GM18951 (cell line): Measurements from ENCODE around the gene PDGFD.

Experiments used
- POLR2A ChIP-seq: IDR thresholded peaks from 4 replicates; pipeline ENCODE4 v1.6.1; 2011; ENCODE audit warnings: mild to moderate bottlenecking; ENCODE audit not compliant: insufficient read length, insufficient read depth; ENCODE audit errors: extremely low read depth
- in situ Hi-C: fragments of 300-500 bp; cut with MboI; formaldehyde crosslinking; loops from one replicate; pipeline ENCODE4 v1.12.0; 2022; ENCODE audit warnings: low sequenced_read_pairs, mixed read lengths, inconsistent platforms; ENCODE audit not compliant: unreplicated experiment

PDGFD gene

DNA sequence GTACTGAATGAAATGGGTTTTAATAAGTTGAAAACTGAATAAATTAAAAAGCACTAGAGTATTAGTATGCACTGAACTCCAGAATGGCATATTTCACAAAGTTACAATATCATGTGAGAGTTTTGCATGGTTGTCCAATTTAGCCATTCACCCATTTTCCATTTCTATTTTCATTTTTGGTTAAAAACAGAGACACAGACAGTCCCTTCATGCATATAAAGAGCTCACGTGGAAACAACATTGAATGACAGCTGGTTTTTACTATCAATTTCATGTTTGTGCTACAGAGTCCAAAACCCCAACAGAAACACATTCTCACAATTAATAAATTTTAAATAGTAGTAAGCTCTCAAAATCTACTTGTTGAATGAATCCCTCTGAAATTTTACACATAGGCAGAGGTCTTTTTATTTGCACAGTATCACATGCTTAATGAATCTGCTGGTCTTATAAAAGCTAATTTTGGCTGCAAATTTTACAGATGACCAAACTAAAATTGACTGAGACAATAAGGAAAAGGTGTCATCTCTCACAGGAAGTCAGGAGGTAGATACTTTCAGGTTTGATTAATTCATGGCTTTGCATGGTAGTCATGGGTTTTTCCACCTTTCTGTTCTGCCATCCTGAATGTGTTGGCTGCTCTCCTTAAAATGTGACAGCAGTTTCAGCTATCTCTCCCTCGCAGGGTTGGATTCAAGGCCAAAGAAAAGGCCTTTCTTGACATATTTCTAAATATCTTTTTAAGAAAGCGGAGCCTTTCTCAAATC, 148.1 kb downstream of the PDGFD start:
- in situ Hi-C loops: no loop called here
- TF ChIP-seq POLR2A: no peak

DNA sequence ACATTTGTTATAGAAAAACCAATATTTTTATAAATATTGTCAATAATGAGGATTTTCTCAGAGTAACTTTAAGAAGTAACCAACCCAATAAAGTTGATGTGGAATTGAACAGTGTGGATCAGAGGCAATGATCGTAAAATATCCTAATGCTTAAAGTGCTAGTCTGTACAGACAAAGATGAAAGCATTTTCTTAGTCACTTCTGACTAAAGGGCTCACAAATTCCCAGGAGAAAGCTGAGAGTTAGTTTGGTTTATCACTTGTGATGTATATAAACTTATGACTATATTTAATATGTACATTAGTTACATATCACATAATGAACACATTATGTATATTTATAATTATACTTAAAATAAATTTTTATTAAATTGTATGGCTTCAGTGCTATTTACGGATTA, 152.9 kb downstream of the PDGFD start:
- in situ Hi-C loops: no loop called here
- TF ChIP-seq POLR2A: no peak

DNA sequence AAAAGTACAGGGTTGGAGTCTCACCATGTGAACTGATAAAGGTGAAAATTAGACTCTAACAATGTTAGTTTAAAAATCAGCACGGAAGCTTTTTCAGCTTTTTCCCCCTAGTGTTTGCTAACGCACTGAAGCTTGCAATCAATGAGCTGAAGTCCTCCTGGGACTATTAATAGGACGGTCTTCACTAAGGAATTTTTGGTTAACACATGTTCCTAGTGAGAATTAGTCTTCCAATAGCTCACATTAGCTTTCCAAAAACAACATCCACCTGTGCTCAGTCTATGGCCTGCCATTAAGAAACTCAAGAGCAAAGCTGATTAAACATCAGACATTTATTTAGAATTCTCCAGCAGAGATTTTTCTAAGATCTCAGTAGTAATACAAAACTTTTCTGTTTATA, 154.2 kb downstream of the PDGFD start:
- in situ Hi-C loops: no loop called here
- TF ChIP-seq POLR2A: no peak

DNA sequence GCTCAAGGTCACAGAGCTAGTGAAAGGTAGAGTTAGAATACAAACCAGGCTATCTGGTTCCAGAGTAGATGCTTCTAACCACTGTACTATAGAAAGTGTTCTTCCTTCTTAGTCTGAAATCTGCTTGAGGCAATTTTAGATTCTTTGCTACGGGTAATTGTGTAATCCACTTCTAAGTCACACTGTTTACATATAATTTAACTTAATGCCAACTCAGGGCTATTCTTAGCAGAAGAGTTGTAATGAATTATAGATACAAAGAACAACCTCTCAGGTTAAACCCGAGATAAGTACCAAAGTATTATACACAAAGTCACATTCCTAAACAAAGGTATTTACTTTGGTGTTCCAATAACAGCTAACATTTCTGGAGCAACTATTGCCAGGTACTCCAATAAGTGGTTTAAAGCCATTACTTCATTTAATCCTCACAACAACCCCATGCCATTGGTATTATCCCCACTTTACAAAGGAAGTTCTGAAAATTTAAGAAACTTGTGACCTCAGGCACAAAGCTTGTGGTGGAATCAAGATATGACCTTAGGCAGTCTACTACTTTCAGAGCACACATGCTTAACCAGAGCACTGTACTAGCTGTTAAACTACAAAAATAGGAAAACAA, 158.6 kb downstream of the PDGFD start:
- no peak for TF ChIP-seq POLR2A
- in situ Hi-C loops: no loop called here

DNA sequence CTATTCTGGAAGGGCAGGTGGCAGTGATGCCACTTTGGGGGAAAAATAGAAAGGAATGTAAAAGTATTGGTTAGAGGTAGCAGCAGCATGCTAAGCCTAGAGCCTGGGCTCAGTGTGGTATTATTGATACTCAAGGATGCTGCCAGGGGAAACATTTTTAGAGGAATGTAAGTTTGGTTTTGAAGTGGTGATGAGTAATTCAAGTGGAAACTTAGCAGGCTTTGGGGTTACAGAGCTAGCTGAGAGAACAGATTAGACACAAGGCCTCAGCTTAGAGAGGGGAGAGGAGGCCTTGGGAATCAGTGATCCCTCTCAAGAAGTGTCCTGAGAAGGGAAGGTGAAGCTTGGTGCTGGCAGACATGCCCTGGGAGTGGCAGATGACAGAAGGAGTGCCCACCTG, 160.5 kb downstream of the PDGFD start:
- no peak for TF ChIP-seq POLR2A
- in situ Hi-C loops: no loop called here

DNA sequence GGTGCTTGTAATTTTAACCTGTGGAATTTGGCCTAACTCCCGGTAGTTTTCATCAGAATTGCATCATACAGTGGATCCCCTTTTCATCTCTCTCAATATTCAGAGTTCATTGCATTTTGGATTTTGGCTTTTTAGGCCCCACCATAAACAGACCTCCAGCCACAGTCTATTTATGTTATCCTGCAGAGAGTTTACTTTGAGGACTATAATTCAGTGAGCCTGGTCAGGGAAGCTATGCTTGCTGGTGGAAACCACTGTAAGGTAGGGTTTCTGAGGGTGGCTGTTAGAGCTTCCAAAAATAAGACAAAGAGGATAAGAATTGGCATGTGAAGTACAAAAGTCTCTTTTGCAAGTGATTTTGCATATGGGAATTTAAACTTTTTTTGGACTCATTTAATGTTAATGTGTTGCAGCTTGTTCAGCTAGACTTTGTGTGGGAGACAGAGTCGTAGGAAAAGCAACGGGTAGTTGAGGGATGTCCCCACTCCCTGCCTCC, 162.3 kb downstream of the PDGFD start:
- TF ChIP-seq POLR2A: no peak
- in situ Hi-C loops: no loop called here

DNA sequence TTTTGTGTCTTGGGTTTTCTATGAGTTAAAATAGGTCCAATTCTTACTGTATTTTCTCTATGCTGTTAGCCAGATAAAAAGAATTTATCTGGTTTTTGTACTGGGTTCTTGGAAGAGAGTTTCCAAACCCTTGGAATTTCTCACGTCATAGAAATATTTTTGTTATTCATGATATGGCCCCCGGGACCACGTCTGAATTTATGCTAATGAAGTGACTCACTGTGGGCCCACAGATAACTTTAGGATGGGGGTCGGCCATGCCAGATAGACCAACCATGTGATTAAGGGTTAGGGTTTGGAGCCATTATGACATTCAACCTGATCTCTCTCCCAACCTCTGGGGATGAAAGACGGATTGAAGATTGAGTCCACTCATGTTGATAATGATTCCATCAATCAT, 163.1 kb downstream of the PDGFD start:
- no peak for TF ChIP-seq POLR2A
- in situ Hi-C loops: no loop called here

DNA sequence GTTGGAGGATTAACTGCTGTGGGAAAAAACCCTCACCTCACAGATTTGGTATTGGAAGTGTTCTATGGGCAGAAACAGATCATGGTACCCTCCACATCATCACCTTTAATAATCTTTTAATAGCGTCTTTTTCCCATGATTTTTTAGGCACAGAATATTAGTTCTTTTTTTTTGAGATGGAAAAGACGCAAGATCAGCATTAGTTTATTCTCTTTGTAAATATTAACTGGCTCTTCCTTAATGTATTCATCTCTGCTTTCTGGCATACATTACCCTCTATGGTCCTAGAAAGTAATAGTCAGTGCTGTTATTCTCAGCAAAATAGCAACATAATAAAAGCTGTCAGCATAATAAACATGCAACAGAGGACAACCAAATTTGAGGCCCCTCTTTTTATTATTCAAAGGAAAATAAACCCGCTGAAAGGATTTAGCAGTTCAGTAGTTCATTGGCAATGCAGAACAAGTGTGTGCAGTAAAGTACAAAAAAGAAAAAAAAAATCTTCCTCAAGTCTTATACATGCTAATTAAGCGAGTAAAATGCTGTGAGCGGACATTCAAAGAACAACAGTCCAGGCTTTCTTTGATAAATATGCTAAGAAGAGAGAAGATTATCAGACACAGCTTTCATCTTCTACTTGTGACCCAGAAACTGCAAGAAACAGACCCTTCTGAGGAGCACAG, 165.0 kb downstream of the PDGFD start:
- in situ Hi-C loops: no loop called here
- no peak for TF ChIP-seq POLR2A

DNA sequence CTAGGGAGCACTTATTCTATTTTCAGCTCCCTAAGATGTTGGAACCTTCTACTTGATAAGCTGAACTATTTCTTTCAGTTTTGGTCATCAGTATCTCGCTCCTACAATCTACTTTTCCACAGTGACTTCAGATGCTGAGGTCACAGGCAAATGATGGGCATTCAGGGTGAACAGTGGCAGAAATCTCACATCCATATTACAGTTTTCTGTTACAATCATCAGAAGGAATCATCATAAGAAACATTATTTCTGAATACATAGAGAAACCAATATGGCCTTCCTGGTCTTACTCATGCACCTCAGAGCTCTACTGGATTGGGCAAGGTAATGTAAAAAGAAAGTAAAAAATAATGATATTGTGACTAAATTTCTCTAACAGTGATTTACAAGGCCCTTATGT, 166.9 kb downstream of the PDGFD start:
- no peak for TF ChIP-seq POLR2A
- in situ Hi-C loops: no loop called here

DNA sequence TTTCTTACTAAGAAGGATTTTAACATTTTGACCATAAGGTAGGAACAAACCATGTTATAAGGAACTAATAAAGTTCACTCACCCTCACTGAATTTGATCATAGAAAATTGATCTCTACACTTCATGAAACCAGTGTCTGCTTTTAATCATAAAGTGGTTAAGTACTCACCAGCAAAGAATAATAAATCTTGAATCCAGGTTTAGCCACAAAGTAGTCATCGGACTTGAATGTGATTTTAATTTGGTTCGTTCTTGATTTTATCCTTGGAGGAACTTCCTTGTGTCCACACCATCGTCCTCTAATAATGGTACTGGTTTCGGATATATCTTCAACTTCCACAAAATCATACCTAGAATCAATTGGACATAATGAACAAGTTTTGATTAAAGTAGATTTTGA, 168.1 kb downstream of the PDGFD start:
- in situ Hi-C loops: no loop called here
- TF ChIP-seq POLR2A: no peak

DNA sequence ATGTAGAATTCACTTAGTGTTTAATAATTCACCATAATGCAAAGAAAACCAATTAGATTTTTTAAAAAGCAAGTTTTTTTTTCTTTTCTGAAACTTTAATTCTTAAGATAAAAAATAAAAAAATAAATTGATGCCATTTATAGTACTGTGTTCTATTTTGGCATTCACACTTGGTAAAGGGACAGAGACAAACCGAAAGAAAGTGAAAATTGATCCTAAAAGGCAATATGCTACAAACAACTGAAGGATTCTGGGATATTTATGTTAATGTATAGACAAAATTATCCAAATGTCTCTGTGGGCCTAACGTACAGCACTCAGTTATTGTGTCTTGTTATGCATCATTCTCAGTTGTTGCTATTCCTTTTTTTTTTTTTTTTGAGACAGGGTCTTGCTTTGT, 169.4 kb downstream of the PDGFD start:
- in situ Hi-C loops: no loop called here
- TF ChIP-seq POLR2A: no peak

DNA sequence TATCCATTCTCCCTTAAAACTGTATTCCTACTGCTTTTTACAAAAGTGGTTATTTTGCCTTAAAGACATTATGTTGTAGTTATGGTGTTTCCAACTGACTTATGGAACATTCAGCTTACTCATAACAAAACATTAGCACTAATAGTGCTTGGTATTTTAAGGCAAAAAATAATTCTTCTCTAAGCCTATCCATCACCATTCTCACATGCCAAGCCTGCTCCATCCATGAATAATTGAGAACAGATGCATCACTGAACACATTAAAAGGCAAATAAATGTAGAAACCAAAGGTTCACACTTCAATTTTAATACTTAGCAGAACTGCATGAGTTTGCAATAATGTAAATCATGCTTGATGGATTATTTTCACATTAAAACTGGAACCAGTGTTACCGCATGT, 169.9 kb downstream of the PDGFD start:
- TF ChIP-seq POLR2A: no peak
- in situ Hi-C loops: no loop called here

DNA sequence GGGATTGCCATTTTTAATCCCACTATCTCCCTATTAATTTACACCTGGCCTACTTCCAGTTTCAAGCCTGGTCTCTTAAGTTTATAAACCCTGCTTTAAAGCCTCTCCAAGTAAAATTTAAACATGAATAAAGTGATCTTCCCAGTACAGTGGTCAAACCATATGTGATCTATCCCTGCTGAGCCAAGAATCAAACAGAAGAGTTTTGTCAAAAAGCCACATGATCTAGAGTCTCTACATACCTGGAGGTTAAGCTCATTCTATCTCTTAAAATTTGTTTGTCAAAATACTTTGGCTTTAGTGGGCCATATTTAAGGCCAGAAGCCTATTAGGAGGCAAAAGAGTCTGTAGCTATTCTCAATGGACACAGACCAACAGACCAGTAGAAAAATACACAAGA, 170.4 kb downstream of the PDGFD start:
- TF ChIP-seq POLR2A: no peak
- in situ Hi-C loops: no loop called here

DNA sequence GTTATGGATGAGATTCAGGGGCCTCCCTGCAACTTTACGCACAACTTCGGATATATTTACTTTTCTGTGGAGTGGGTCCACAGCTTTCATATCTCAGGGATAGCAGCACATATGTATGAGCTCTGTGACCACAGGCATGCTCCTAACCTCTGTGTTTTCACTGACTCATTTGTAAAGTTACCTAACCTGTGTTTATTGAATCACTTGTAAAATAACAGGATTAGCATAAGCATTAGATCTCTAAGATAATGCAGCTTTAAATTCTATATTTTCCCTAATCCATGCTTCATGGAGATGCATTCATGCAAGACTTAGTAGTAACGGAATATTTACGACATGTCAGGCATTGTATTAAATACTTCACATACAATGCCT, 175.4 kb downstream of the PDGFD start:
- in situ Hi-C loops: no loop called here
- no peak for TF ChIP-seq POLR2A
